SKM-1 treated with dmso at 0.1 percent for 144 hours (cell line): ENCODE data around the gene EGFLAM.
"Not testable (repeated sequence)": the region's sequence is repeated elsewhere in the genome, so short reads cannot be mapped to it uniquely, and the experiment has no call there.

Experiments
- DNase-seq: peaks from one replicate; lab custom pipeline; 2025; ENCODE audit not compliant: unreplicated experiment; lab: John Stamatoyannopoulos, UW

Gene EGFLAM

GRCh38 chr5:38323645-38324295 is 65.4 kb downstream of the EGFLAM start:
- DNase-seq = no peak

GRCh38 chr5:38329132-38329715 is 70.9 kb downstream of the EGFLAM start:
- no peak for DNase-seq

- no peak for DNase-seq
Measured at GRCh38 chr5:38330207-38330606, 71.8 kb downstream of the EGFLAM start.

GRCh38 chr5:38331831-38332230 is 73.5 kb downstream of the EGFLAM start:
- no peak for DNase-seq

GRCh38 chr5:38333181-38333580 is 74.8 kb downstream of the EGFLAM start:
- DNase-seq = not testable (repeated sequence)

- no peak for DNase-seq
Measured at GRCh38 chr5:38338455-38338854, 80.1 kb downstream of the EGFLAM start.

- no peak for DNase-seq
Measured at GRCh38 chr5:38339446-38339845, 81.1 kb downstream of the EGFLAM start.

- no peak for DNase-seq
Measured at GRCh38 chr5:38341056-38341455, 82.7 kb downstream of the EGFLAM start.

GRCh38 chr5:38341641-38342040 is 83.3 kb downstream of the EGFLAM start:
- DNase-seq = no peak

GRCh38 chr5:38342261-38342660 is 83.9 kb downstream of the EGFLAM start:
- DNase-seq = no peak

- DNase-seq = no peak
Measured at GRCh38 chr5:38344891-38345290, 86.5 kb downstream of the EGFLAM start.

GRCh38 chr5:38346593-38346992 is 88.2 kb downstream of the EGFLAM start:
- DNase-seq = no peak

- no peak for DNase-seq
Measured at GRCh38 chr5:38347040-38347763, 88.8 kb downstream of the EGFLAM start.

GRCh38 chr5:38347896-38348295 is 89.5 kb downstream of the EGFLAM start:
- DNase-seq = no peak

- DNase-seq = no peak
Measured at GRCh38 chr5:38360323-38361061, 102.1 kb downstream of the EGFLAM start.

GRCh38 chr5:38362713-38363112 is 104.4 kb downstream of the EGFLAM start:
- DNase-seq = no peak

- DNase-seq = no peak
Measured at GRCh38 chr5:38364825-38365224, 106.5 kb downstream of the EGFLAM start.

GRCh38 chr5:38367410-38367809 is 109.1 kb downstream of the EGFLAM start:
- no peak for DNase-seq

GRCh38 chr5:38367966-38368365 is 109.6 kb downstream of the EGFLAM start:
- no peak for DNase-seq

GRCh38 chr5:38369692-38370091 is 111.3 kb downstream of the EGFLAM start:
- no peak for DNase-seq

- no peak for DNase-seq
Measured at GRCh38 chr5:38370358-38371100, 112.2 kb downstream of the EGFLAM start.
